ENCODE results near the gene SERGEF.

Gene SERGEF

DNA sequence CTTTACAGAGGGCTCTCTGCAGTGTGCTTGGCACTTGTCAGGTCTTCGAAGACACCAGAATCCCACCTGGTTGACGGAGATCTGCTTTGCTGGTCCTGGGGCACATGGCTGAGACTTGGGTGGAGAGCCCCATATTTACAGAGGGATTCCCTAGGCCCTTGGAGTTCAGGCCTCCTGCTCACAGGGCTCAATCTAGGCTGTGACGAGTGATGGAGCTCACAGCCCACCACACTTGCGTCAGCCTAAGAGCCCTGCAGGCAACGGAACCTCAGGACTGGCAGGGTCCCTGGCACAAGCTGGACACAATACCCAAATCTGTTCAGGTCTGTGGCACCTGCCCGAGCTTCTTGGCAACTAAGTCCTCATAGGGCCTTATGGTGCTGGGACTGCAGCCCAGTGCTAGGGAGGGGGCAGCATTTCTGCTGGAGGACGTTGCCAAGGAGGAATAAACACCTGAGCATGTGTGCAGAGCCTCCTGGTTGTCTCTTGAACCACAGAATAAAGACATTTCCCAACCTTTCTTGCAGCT is 219.1 kb downstream of the SERGEF start:
- in situ Hi-C loops (cut with MboI; ENCODE audit: low sequenced_read_pairs) = no loop called here

DNA sequence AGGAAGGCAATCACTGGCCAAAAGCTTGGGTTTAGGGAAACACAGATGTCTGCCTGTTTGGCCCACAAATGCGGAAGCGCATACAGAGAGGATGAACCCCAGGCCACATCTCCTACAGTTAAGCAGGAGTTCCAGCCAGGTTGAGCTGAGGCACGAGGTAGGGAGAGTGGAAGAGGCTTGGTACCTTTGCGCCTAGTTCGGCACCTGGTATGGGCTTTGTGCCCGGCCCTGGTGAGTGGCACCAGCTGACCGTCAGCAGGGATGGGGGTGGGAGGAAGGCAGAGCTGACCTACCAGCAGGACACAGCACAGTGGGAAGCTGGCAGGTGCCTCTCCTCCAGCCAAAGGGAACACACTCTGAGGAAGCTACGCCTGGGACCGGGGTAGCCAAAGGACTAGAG is 220.7 kb downstream of the SERGEF start:
- in situ Hi-C loops (cut with MboI; ENCODE audit: low sequenced_read_pairs) = no loop called here

DNA sequence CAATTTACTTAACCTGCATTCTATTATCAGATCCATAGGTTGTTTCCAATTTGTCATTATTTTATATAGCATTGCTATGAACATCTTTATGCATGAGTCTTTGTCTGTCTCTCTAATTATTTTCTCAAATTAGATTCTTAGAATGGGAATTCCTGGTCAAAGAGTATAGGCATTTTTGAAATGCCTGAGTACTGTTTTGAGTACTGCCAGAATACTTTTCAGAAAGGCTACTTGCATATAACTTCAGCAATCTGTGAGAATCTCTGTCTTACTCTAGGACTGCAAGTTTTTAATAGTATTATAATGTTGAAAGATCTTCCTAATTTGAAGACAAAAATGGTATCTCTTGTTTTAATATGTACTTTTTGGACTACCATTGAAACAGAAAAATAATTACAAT is 221.7 kb downstream of the SERGEF start:
- in situ Hi-C loops (cut with MboI; ENCODE audit: low sequenced_read_pairs) = no loop called here

DNA sequence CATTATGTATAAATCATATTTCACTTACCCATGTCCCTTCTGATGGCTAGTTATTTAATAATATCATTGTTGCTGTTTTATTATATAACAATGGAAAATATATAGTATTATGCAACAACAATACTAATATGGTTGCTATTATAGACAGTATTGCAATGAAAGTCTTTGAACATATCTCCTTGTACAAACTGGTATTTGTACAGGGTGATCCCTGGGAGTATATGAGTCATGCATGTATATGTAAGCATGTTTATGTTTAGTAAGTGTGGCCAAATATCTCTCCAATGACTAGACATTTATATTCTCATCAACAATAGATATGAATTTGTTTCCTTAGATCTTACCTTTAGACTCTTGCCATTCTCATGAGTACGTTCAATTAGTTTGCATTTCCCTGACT is 222.4 kb downstream of the SERGEF start:
- in situ Hi-C loops (cut with MboI; ENCODE audit: low sequenced_read_pairs) = no loop called here

DNA sequence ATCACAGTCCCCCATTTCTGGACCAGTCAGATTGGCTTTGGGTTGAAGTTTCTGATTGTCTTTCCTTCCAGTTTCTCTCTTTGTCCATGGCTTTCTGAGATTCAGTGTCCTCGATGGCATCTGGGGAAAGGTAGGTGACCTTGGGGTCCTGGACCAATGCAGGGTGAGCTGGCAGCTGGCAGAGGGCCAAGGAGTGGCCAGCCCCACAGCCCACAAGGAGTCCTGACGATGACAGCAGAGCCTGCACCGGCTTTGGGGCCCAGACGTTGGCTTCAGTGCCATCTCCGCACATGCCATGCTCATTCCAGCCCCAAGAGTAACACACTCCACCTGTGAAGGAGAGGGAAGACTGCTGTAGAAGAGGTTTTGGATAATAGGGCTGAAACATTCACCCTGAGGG is 224.8 kb downstream of the SERGEF start:
- in situ Hi-C loops (cut with MboI; ENCODE audit: low sequenced_read_pairs) = no loop called here

DNA sequence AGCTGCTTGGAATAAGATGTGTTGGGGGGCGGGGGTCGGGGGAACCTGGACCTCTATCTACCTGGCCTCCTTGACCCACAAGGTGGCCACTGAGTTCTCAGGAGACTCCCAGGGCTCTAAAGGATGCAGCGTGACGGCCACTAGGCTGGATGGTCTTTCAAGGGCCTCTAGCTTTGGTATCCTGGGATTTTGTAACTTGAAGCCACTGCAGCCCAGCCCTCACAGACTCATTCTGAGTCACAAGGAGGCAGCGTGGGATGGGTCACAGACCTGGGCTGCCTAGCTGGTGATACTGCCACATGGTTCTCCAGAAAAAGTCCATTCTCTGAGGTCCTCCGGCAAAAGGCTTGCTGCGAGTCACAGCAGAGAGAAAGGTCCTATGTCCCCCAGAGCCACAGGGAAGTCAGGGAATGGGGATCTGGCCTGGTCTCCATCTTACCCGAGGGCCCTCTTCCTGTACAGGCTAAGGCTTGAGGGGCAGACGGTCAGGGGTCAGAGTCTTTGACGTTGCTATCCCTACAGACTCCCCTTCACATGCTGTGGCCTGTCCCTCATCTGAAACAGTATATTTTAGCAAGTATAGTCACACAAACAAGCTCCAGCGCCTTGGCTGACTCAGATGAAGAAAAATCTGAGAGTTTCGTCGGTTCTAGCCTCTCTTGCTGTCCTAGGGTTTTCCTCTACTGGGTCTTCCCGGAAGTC is 225.9 kb downstream of the SERGEF start:
- in situ Hi-C loops (cut with MboI; ENCODE audit: low sequenced_read_pairs) = no loop called here

DNA sequence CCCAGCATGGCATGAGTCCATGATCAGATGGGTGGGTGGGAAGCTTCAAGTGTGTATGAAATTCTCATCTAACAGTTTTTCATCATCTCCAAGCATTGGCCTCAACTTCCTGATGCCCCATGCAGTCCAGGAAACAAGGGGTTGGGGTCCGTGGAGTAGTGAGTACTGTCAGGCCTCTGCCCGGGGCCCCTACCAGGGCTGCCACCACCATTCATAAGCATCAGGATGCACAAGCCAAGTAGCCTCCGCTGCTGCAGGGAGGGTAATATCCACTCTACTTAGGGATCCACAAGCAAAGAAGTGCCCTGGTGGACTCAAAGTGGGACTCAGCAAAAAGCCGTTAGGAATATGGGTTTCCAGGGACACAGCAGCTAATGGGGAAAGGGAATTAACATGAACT is 229.0 kb downstream of the SERGEF start:
- in situ Hi-C loops (cut with MboI; ENCODE audit: low sequenced_read_pairs) = no loop called here

DNA sequence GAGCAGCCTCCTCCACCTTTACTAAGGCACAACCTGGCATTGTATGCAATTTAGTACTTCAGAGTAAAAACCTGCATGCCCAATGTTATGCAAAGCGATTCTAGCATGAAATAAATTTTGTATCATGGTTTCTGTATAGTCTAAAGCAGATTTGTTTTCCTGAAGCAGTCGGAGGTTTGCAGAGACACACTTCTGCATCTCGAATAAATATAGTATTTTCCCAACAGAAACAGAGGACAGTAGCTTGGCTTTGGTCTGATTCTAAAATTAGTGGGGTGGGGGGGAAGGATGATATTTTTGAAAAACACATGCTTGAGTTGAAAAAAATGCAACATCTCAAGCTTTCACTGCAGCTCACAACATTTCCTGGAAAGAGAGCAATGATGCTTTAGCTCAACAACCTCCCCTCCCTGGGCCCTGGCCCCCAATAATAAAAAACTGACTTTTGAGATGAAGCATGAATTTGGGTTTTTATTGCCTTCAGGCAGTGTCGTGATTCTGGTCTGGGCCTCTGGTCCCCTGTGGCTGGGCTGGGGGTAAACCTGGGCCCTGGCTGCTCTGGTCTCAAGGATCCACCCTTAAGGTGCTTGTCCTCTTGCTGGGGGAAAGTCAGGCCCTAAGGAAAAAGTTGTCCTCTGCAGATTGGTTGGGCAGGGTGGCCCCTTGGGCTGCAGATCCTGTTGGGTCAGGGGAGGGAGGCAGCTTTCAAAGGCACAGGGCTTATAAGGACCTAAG is 230.1 kb downstream of the SERGEF start:
- in situ Hi-C loops (cut with MboI; ENCODE audit: low sequenced_read_pairs) = no loop called here

DNA sequence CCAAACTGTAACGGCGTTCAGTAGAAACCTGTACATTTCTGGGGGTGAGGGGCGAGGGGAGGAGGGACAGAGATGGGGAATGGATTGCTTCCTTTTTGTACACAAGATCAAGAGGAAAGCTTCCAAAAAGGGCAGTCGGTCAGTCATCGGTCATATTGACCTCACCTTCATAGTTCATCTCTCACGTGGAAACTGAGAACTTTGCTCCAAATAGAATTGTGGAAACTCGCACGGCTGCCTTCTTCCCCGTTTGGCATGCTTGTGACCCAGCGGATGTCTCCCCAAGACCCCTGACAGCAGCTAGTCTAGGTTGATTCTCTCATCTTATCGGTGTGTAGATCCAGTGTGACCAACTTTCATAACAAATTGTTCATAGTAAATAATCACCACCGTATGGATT is 230.7 kb downstream of the SERGEF start:
- in situ Hi-C loops (cut with MboI; ENCODE audit: low sequenced_read_pairs) = no loop called here

DNA sequence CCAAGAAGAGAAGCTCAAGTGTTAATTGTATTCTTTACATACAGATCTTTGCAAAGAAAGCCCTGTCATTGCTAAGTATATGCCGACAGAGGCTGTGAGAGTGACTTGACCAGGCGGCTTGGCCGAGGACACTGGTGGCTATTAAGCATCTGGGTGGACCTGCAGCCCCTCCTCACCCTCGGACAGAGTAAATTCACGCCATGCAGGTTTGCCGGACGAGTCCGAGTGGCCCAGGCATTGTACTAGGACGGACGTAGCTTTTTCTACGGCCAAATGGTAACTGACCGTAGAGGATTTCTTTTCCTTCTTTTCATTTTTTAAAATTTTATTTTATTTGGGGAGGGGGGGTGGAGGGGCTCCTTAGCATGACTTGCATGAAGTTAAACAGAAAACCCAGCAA is 231.2 kb downstream of the SERGEF start:
- in situ Hi-C loops (cut with MboI; ENCODE audit: low sequenced_read_pairs) = no loop called here

DNA sequence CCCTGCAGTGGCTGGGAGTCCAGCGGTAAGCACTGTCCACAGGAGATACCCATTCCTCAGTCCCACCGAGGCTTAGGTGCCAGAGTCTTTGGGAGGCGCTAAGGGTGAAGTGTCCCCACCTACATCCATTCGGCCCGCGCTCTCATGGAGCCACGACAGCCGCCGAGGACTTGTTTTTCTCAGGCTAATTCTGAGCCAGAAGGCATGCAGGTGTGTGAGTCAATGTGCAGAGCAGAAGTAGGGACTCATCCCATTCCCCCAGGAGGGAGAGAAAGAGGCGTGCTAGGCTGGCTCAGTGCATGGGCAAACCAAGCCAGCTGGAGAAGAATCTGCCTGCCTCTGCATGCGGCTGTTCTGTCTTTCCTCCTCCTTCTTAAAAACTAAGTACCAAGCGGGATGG is 231.6 kb downstream of the SERGEF start:
- in situ Hi-C loops (cut with MboI; ENCODE audit: low sequenced_read_pairs) = no loop called here

DNA sequence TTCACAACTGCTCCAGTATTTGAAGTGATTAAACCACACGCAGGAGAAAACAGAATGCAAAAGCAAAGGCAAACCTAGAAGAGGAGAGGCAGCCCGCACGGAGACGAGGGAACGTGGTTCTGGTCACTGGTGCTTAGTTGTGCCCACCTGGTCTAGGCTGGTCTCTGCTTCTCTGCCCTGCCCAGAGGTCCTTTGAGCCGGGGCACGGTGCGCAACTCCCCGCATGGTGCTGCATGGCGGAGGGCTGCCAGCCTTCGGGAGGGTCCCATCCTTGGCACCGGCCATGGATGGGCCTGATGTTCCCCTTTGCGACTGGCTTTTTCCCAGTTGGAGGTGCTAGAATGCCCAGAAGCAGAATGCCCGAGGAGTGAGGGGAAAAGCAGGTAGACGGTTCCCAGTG is 232.2 kb downstream of the SERGEF start:
- in situ Hi-C loops (cut with MboI; ENCODE audit: low sequenced_read_pairs) = no loop called here

DNA sequence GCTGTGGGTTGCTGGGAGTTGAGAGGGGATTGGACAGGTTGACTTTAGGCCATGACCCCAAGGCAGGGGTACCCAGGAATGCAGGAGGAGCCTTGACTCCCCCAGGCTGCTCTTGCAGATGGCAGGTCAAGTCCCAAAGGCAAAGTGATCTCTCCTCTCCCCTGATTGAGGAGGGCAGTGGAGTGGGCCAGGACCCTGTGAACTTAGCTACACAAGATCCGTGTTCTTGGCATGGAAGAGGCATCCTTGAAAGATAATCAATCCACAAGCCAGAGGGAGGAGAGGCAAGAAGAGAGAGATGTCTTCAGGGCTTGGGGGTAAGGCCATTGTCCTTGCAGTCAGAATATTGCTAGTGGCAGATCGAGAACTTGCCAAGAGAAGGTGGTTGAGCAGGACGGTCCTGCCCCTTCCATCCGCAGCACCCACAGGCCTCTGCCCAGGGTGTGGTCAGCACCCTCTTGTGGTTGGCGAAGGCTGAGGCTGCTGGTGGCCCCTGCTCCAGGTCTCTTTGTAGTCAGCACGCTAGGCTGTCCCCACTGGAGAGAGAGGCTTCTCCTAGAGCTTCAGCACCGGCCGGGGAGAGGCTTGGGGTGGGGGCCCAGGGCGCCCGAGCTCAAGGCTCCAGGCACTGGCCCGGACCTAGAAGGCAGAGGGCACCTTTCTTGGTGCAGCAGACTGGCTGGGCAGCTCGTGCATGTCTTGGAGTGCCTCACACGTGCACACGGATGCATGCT is 232.8 kb downstream of the SERGEF start:
- in situ Hi-C loops (cut with MboI; ENCODE audit: low sequenced_read_pairs) = no loop called here

DNA sequence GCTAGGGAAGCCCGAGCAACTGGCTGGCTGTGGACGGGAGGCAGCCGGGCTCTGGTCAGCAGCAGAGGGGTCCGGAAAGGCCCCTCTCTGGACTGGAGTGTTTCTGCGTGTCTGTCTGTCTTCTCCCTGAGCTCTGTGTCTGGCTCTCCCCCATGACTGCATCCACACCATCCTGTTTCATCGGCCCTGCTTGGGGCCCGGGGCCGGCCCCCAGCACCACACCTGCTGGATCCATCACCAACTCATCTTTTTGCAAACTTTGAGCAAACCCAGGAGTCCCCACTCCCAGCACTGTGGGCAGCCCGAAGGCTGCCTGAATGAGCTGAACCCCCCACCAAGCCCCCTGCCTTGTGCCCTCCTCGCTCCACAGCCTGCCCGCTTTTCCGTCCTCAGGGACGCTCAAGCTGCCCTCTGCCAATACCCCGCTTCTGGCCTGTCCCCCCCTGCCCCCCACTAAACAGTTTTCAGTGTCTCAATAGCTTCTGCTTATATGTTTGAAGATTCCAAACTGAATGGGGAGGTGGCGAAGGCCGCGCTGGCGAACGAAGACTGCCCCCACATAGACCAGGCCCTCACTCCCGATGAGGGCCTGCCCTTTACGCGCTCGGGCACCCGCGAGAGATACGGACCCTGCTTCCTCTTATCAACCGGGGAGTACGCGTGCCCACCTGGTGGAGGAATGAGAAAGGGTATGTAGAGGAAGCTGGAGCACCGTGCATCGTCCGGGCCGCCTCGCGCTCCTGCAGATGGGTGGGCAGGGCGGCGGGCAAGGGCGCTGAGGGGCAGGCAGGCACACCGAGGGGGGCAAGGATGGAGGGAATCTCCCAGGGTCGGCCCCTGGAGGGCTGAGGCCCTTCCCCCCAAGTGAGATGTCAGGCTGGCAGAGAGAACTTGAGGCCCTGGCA is 233.6 kb downstream of the SERGEF start:
- in situ Hi-C loops (cut with MboI; ENCODE audit: low sequenced_read_pairs) = no loop called here

DNA sequence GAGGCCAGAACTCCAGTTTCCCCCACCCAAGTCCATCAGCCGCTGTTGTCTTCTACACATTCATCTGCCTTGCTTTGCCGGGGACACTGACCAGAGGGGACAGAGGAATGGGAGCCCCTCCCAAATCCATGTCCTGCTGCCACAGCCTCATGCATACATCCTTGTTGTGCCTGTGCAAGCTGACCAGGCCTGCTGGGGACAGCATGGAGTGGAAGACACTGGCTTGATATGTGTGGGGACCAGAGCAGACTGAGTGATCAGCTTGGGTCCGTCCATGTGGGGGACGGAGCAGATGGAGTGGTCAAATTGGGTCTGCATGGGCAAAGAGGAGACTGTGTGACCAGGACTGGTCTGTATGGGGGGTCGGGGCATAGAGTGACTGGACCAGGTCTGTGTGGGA is 234.5 kb downstream of the SERGEF start:
- in situ Hi-C loops (cut with MboI; ENCODE audit: low sequenced_read_pairs) = no loop called here

DNA sequence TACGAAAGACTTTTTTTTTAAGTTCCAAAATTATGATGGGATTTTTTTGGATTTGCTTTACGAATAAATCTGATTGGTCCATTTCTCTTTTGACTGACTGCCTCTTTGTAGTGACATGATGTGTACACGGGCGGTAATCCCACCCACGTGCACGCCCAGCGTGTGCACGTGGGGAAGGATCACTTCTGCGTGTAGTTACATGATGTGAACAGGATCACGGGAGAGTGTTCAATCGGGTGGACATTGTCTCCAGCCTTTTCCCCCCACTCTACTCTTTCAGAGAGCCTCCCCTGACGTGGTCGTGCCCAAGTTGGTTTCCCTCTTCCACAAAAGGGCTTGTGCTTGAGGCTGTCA is 235.1 kb downstream of the SERGEF start:
- in situ Hi-C loops (cut with MboI; ENCODE audit: low sequenced_read_pairs) = no loop called here

DNA sequence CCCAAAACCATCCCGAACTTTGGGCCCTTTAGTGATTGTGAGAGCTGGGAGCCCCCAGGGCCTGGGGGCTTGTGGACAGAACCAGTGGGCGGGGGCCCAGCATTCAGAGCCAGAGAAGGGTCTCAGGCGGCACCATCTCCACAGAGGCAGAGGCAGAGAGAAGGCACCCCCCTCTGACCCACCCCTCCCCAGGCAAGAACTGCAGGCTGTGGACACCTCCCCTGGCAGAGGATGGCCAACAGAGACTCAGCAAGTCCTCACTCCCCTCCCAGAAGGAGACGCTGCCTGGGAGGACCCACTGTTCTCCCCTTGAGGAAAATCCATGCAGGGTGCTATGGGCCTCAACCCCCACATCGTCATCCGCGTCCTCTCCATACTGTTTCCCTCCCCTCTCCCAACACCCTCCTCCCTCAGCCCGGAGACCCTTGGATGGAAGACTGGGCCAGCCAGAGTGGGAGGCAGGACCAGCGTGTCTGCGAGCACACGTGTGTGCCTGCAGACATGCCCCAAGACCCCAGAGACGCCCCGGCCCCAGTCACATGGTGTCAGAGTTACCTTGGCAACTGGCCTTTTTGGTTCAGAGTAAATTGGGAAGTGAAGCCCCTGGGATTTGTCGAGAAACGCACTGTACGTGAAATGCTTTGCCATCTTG is 235.6 kb downstream of the SERGEF start:
- in situ Hi-C loops (cut with MboI; ENCODE audit: low sequenced_read_pairs) = no loop called here

DNA sequence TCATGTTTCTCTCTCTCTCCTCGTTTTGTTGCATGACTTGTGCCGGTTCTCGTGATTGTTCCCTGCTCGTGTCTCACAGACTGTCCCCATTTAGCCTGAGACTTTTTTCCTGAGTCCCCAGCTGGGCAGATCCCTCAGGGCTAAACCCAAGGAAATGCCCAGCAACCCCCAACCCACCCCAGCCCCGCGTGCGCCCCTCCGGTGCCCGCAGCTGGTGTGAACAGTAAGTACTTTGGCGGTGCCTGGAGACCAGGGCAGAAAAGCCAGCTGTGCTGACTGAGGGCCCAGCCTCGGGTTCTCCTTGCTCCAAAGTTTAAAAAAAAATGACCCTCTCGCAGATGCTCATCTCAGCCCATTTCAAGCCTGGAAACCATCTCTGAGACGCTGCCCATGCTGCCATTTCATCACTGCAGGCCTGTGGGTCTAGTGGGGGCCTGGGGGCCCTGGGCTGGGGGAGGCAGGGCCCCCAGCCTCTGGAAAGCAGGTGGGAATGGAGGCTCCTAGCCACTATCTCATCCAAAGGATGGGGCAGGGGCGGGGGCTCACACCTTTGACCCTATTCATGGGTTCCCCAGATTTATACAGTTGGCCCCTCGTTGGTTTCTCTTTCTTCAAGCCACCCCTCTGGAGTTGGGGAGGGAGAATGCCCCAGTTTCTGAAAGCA is 236.5 kb downstream of the SERGEF start:
- in situ Hi-C loops (cut with MboI; ENCODE audit: low sequenced_read_pairs) = no loop called here

DNA sequence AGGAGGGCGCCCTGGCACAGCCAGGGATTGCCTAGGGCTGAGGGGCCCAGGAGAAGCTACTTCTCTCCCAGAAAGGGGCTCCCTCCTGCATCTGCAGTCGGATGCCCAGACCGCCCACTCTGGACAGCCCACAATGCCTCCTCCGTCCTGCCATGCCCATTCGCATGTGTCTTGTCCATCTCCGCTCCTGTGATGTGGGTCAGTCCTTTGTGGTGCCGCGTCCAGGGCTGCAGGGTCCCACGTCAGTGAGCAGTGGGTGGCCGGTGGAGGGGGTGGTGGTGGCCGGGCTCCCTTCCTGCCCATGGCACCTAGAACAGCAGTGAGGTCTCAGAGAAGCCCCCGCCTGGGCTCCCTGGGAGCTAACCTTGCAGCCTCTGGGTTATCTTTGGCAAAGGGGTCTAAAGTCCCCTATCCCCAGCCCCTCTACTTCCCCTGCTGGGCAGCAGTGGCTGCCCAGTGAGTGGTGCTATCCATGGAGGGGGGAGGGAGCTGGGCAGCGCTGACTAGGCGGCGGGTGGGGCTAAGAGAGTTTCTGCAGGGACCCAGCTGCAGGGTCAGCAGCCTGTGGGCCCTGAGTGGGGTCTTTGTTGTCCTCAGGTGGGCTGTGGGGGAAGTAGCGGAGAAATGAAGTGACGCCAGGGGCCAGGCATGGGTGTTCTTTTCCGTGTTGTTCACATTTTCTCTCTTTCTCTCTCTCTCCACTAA is 237.2 kb downstream of the SERGEF start:
- in situ Hi-C loops (cut with MboI; ENCODE audit: low sequenced_read_pairs) = no loop called here

Measured in hTERT RPE-1 (cell line).